HepG2 (cell line): ENCODE measurements around the gene COL25A1. TPM values are rescaled to one million over a fixed set of nuclear protein-coding genes. Genes with fewer than 3 reads are reported as not detected.

Experiments
- ATAC-seq: fragments of 200-7000 bp; cut with Tn5 transposase; 3 replicates; pipeline ENCODE4 v1.9.1; 2020; ENCODE audit warnings: mild to moderate bottlenecking, moderate library complexity
- BruUV-seq: library from RNA; stranded (reverse); fragments of 400-500 nt; replicated peaks from 2 replicates; lab custom pipeline; 2021; lab: Mats Ljungman, UMichigan
- CTCF ChIA-PET: fragments of 300-600 bp; formaldehyde crosslinking; extraction: SDS; loops from one replicate; lab custom pipeline; 2021; ENCODE audit warnings: low total read pairs, inconsistent platforms, low intra/inter-chr PET ratio; lab: Yijun Ruan, JAX
- POLR2A ChIA-PET: fragments of 350-600 bp; sonication (Branson Sonifier 250); formaldehyde crosslinking; loops from one replicate; lab custom pipeline; 2020; ENCODE audit warnings: antibody characterized with exemption, inconsistent platforms; lab: Yijun Ruan, JAX
- DNase-seq: peaks from one replicate; pipeline ENCODE4 v3.0.0-alpha.2; 2015; ENCODE audit warnings: low spot score
- FAIRE-seq: peaks from 3 replicates; lab custom pipeline; 2011; peaks lifted over from hg19 to GRCh38; lab: Jason Lieb, UNC
- H2AFZ ChIP-seq: one replicate; pipeline ENCODE4 v1.6.1; 2011; ENCODE audit warnings: low read length, inconsistent platforms
- H3K27ac ChIP-seq: fragments of 300-600 bp; 3 replicates; pipeline ENCODE4 v1.8.0; 2011; ENCODE audit warnings: mixed run types, mild to moderate bottlenecking, mixed read lengths, low read length, inconsistent platforms; ENCODE audit not compliant: insufficient read depth; ENCODE audit errors: extremely low read length
- H3K27me3 ChIP-seq, 2 experiments: fragments of 200-600 bp in 1 of 2; 2 replicates in 1 of 2; 3 replicates in 1 of 2; pipeline versions ENCODE4 v1.6.0 to v1.8.0; 2011; ENCODE audit warnings: low read length in 2 of 2, mild to moderate bottlenecking in 2 of 2, moderate library complexity in 2 of 2, inconsistent platforms in 1 of 2; ENCODE audit not compliant: insufficient read depth in 2 of 2, control insufficient read depth in 1 of 2
- H3K36me3 ChIP-seq, 2 experiments: fragments of 200-600 bp in 1 of 2; replicated peaks in 1 of 2; 2 replicates in 1 of 2; 3 replicates in 1 of 2; pipeline versions ENCODE4 v1.5.1 to v1.8.0; 2011; ENCODE audit warnings: low read length in 2 of 2, inconsistent platforms in 1 of 2; ENCODE audit not compliant: insufficient read depth in 2 of 2, control insufficient read depth in 1 of 2
- H3K4me1 ChIP-seq: 2 replicates; pipeline ENCODE4 v1.5.1; 2012; ENCODE audit warnings: low read length, inconsistent platforms; ENCODE audit not compliant: insufficient read depth
- H3K4me2 ChIP-seq: 2 replicates; pipeline ENCODE4 v1.6.0; 2011; ENCODE audit warnings: low read depth, low read length, inconsistent platforms
- H3K4me3 ChIP-seq, 3 experiments: fragments of 200-600 bp in 1 of 3; sonication (generic), shearing (Covaris generic) in 1 of 3; replicated peaks in 1 of 3; 2 replicates each; pipeline ENCODE4 v1.5.1; 2011 to 2016; ENCODE audit warnings: low read length in 3 of 3, inconsistent platforms in 2 of 3, low read depth in 2 of 3, mild to moderate bottlenecking in 2 of 3, control low read depth in 1 of 3, mixed read lengths in 1 of 3; ENCODE audit not compliant: insufficient read depth in 1 of 3
- H3K79me2 ChIP-seq: one replicate; pipeline ENCODE4 v1.6.1; 2011; ENCODE audit warnings: low read length, inconsistent platforms; ENCODE audit not compliant: insufficient read depth
- H3K9ac ChIP-seq: 2 replicates; pipeline ENCODE4 v1.6.0; 2011; ENCODE audit warnings: mild to moderate bottlenecking, low read depth, low read length, inconsistent platforms; ENCODE audit not compliant: insufficient read depth
- H3K9me3 ChIP-seq: 2 replicates; pipeline ENCODE4 v1.5.1; 2012; ENCODE audit warnings: mild to moderate bottlenecking, low read length
- H4K20me1 ChIP-seq: 2 replicates; pipeline ENCODE4 v1.6.0; 2011; ENCODE audit warnings: inconsistent platforms, mild to moderate bottlenecking, low read length, moderate library complexity; ENCODE audit not compliant: insufficient read depth
- SMAD1 ChIP-seq: sonication (generic); formaldehyde crosslinking; IDR thresholded peaks from 2 replicates; pipeline ENCODE4 v1.4.0; 2020; ENCODE audit warnings: missing genetic modification reagents, low read depth, mild to moderate bottlenecking, borderline replicate concordance
- TCF7L2 ChIP-seq: IDR thresholded peaks from 2 replicates; pipeline ENCODE4 v1.6.1; 2011; ENCODE audit warnings: mild to moderate bottlenecking, low read depth, low read length, moderate library complexity
- THAP11 ChIP-seq: IDR thresholded peaks from 2 replicates; pipeline ENCODE4 v1.6.1; 2016; ENCODE audit warnings: missing biosample characterization, missing genetic modification reagents
- ZNF20 ChIP-seq: sonication (generic); formaldehyde crosslinking; IDR thresholded peaks from 2 replicates; pipeline ENCODE4 v1.4.0; 2020; ENCODE audit warnings: mild to moderate bottlenecking, moderate library complexity, missing genetic modification reagents
- ZNF589 ChIP-seq: sonication (generic); formaldehyde crosslinking; conservative IDR thresholded peaks from 2 replicates; pipeline ENCODE4 v1.8.0; 2022; ENCODE audit warnings: mild to moderate bottlenecking, moderate library complexity, missing genetic modification reagents
- WGBS: methylation state at CpG from one replicate; pipeline ENCODE4 v1.1.6; 2017; ENCODE audit warnings: low lambda C conversion rate; 5-methylcytosine and 5-hydroxymethylcytosine counted together
- in situ Hi-C: cut with HindIII; loops from 2 replicates; pipeline ENCODE4 v1.10.0; 2017; ENCODE audit warnings: low pct_unique_long_range_greater_than_20kb; ENCODE audit not compliant: extremely low pct_ligation_motif_present
- intact Hi-C: fragments of 100-400 bp; cut with micrococcal nuclease; formaldehyde crosslinking; loops from one replicate; pipeline ENCODE4 v1.10.0; 2022; ENCODE audit not compliant: unreplicated experiment
- polyA plus RNA-seq, 8 experiments: library from polyadenylated mRNA; depleted of rRNA in 3 of 8; stranded (reverse) in 7 of 8; unstranded in 1 of 8; fragments of >200 nt; fragmentation: Illumina TruSeq in 4 of 8; extraction: Trizol in 4 of 8; gene quantifications; 2 replicates each; pipeline versions ENCODE4 v1.2.1 to v1.2.3, GENCODE V29; 2011 to 2016; ENCODE audit warnings: low read depth in 4 of 8, missing spikeins in 1 of 8, mixed read lengths in 1 of 8; ENCODE audit not compliant: insufficient read depth in 1 of 8
- total RNA-seq, 5 experiments: library from RNA; depleted of rRNA; stranded (reverse); fragments of >200 nt; fragmentation: Illumina TruSeq; extraction: Trizol; gene quantifications; 2 replicates each; pipeline ENCODE4 v1.2.3, GENCODE V29; 2016; ENCODE audit warnings: low read depth in 1 of 5
- TF ChIP-seq, protein P1 (sequence below): sonication (generic); formaldehyde crosslinking; IDR thresholded peaks from 2 replicates; pipeline ENCODE4 v1.8.1; 2023; ENCODE audit warnings: mild to moderate bottlenecking, missing genetic modification reagents
- TF ChIP-seq, protein P2 (sequence below): sonication (generic); formaldehyde crosslinking; IDR thresholded peaks from 2 replicates; pipeline ENCODE4 v1.4.0; 2020; ENCODE audit warnings: missing genetic modification reagents
- TF ChIP-seq, protein P3 (sequence below): sonication (generic); formaldehyde crosslinking; IDR thresholded peaks from 2 replicates; pipeline ENCODE4 v1.5.1; 2020; ENCODE audit warnings: missing genetic modification reagents, mild to moderate bottlenecking, borderline replicate concordance
- TF ChIP-seq, protein P4 (sequence below): sonication (generic); formaldehyde crosslinking; IDR thresholded peaks from 2 replicates; pipeline ENCODE4 v1.5.0; 2020; ENCODE audit warnings: mild to moderate bottlenecking, missing genetic modification reagents

Gene COL25A1
- total and polyA plus RNA-seq, 2 of the 13 experiments (the other 11 are each of a cell fraction or from before 2014, with no cell fraction given) = not detected

GRCh38 chr4:109051054-109051453, 251.4 kb downstream of the COL25A1 start:
- ChIA-PET CTCF (no interaction called here), POLR2A (no interaction called here)
- no peak overlapping the region for H3K27ac ChIP-seq
- TF ChIP-seq ZNF20 (CRISPR knock-in tag) (no peak), ZNF589 (no peak), TCF7L2 (no peak)
- TF ChIP-seq, protein P1, sequence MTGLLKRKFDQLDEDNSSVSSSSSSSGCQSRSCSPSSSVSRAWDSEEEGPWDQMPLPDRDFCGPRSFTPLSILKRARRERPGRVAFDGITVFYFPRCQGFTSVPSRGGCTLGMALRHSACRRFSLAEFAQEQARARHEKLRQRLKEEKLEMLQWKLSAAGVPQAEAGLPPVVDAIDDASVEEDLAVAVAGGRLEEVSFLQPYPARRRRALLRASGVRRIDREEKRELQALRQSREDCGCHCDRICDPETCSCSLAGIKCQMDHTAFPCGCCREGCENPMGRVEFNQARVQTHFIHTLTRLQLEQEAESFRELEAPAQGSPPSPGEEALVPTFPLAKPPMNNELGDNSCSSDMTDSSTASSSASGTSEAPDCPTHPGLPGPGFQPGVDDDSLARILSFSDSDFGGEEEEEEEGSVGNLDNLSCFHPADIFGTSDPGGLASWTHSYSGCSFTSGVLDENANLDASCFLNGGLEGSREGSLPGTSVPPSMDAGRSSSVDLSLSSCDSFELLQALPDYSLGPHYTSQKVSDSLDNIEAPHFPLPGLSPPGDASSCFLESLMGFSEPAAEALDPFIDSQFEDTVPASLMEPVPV = no peak
- H3K9ac ChIP-seq = no peak overlapping the region
- BruUV-seq = no TSS peak
- FAIRE-seq (no peak), DNase-seq (no peak), ATAC-seq (no peak)
- H3K4me3 ChIP-seq = no peak overlapping the region
- intact Hi-C loops (no loop called here), in situ Hi-C loops (no loop called here)
- 0% methylated on average over 2 of the region's 2 CpGs for WGBS
- no peaks in the 10 kb centered on the region for H3K9me3 ChIP-seq
- H3K4me1 ChIP-seq = no peaks in the 10 kb centered on the region
- no peak overlapping the region for H2AFZ ChIP-seq
- H3K79me2 ChIP-seq = no peaks in the 10 kb centered on the region
- H4K20me1 ChIP-seq = no peaks in the 10 kb centered on the region
- H3K36me3 ChIP-seq = no peaks in the 10 kb centered on the region
- H3K4me2 ChIP-seq = no peak overlapping the region
- no peaks in the 10 kb centered on the region; a peak in 1 of 5 replicates for H3K27me3 ChIP-seq

DNA sequence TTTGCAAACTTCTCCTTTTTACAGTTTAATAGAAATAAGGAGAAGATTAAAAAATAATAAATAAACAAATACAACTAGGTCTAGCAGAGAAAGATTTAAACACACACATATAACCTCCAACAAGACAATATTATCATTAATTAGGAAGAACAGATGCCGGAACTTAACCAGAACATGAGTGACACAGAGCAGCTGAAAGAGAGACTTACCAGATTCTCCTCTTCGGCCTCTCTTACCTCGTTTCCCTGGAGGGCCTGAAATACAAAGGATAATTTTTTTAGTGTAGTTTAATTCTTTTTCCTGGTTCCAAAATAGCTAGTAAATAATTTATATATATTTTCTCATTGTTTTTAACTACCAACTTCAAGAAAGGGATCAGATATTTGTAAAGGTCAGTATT, 252.5 kb downstream of the COL25A1 start:
- H3K4me3 ChIP-seq = no peak overlapping the region
- no peaks in the 10 kb centered on the region for H4K20me1 ChIP-seq
- FAIRE-seq = no peak
- H3K9me3 ChIP-seq = no peaks in the 10 kb centered on the region
- no TSS peak for BruUV-seq
- H3K4me2 ChIP-seq = no peak overlapping the region
- ChIA-PET CTCF (no interaction called here), POLR2A (no interaction called here)
- H3K9ac ChIP-seq = no peak overlapping the region
- in situ Hi-C loops (no loop called here), intact Hi-C loops (no loop called here)
- H3K79me2 ChIP-seq = no peaks in the 10 kb centered on the region
- WGBS = 52% methylated on average over 3 of the region's 3 CpGs
- no peaks in the 10 kb centered on the region; a peak in 1 of 5 replicates for H3K27me3 ChIP-seq
- ATAC-seq = no peak
- no peak overlapping the region for H3K27ac ChIP-seq
- DNase-seq = no peak
- no peak overlapping the region for H2AFZ ChIP-seq
- no peaks in the 10 kb centered on the region for H3K4me1 ChIP-seq
- H3K36me3 ChIP-seq = no peaks in the 10 kb centered on the region
- TF ChIP-seq, protein P2, sequence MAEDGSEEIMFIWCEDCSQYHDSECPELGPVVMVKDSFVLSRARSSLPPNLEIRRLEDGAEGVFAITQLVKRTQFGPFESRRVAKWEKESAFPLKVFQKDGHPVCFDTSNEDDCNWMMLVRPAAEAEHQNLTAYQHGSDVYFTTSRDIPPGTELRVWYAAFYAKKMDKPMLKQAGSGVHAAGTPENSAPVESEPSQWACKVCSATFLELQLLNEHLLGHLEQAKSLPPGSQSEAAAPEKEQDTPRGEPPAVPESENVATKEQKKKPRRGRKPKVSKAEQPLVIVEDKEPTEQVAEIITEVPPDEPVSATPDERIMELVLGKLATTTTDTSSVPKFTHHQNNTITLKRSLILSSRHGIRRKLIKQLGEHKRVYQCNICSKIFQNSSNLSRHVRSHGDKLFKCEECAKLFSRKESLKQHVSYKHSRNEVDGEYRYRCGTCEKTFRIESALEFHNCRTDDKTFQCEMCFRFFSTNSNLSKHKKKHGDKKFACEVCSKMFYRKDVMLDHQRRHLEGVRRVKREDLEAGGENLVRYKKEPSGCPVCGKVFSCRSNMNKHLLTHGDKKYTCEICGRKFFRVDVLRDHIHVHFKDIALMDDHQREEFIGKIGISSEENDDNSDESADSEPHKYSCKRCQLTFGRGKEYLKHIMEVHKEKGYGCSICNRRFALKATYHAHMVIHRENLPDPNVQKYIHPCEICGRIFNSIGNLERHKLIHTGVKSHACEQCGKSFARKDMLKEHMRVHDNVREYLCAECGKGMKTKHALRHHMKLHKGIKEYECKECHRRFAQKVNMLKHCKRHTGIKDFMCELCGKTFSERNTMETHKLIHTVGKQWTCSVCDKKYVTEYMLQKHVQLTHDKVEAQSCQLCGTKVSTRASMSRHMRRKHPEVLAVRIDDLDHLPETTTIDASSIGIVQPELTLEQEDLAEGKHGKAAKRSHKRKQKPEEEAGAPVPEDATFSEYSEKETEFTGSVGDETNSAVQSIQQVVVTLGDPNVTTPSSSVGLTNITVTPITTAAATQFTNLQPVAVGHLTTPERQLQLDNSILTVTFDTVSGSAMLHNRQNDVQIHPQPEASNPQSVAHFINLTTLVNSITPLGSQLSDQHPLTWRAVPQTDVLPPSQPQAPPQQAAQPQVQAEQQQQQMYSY (CRISPR knock-in tag) = no peak
- TF ChIP-seq THAP11 (CRISPR knock-in tag) = no peak
- TF ChIP-seq SMAD1 (CRISPR knock-in tag) = no peak
- TF ChIP-seq, protein P3, sequence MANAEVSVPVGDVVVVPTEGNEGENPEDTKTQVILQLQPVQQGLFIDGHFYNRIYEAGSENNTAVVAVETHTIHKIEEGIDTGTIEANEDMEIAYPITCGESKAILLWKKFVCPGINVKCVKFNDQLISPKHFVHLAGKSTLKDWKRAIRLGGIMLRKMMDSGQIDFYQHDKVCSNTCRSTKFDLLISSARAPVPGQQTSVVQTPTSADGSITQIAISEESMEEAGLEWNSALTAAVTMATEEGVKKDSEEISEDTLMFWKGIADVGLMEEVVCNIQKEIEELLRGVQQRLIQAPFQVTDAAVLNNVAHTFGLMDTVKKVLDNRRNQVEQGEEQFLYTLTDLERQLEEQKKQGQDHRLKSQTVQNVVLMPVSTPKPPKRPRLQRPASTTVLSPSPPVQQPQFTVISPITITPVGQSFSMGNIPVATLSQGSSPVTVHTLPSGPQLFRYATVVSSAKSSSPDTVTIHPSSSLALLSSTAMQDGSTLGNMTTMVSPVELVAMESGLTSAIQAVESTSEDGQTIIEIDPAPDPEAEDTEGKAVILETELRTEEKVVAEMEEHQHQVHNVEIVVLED = no peak
- TF ChIP-seq, protein P4, sequence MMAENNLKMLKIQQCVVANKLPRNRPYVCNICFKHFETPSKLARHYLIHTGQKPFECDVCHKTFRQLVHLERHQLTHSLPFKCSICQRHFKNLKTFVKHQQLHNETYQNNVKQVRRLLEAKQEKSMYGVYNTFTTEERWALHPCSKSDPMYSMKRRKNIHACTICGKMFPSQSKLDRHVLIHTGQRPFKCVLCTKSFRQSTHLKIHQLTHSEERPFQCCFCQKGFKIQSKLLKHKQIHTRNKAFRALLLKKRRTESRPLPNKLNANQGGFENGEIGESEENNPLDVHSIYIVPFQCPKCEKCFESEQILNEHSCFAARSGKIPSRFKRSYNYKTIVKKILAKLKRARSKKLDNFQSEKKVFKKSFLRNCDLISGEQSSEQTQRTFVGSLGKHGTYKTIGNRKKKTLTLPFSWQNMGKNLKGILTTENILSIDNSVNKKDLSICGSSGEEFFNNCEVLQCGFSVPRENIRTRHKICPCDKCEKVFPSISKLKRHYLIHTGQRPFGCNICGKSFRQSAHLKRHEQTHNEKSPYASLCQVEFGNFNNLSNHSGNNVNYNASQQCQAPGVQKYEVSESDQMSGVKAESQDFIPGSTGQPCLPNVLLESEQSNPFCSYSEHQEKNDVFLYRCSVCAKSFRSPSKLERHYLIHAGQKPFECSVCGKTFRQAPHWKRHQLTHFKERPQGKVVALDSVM = no peak
